ENCODE results near the gene PYGB. TPM values are rescaled to one million over a fixed set of nuclear protein-coding genes. Genes with fewer than 3 reads are reported as not detected.

Gene PYGB
- total RNA-seq, 2 donors from 2014 or later: 231 to 261 TPM

- intact Hi-C loops (cut with DNase I): loop anchor here (1.0 to 5.0 kb wide), 4 partner anchors 24 to 257 kb away; partner anchors contain the start of genes APMAP and ENTPD6
- H3K4me3 ChIP-seq: peak overlapping the region; percentile 91 to 97
- DNase-seq (ENCODE audit: low spot score): peak; percentile 64
Measured at GRCh38 chr20:25249198-25249931, 1.5 kb downstream of the PYGB start.

GRCh38 chr20:25250508-25250907 is 2.6 kb downstream of the PYGB start:
- TF ChIP-seq POLR2A (IDR thresholded peaks at IDR 0.05) (no peak), POLR2AphosphoS5 (IDR thresholded peaks at IDR 0.05) (no peak), CTCF (IDR thresholded peaks at IDR 0.05) (no peak)
- peaks cover 37% of the 10 kb centered on the region for H3K4me1 ChIP-seq (replicated peaks)
- no peaks in the 10 kb centered on the region for H3K27me3 ChIP-seq (replicated peaks; ENCODE audit: insufficient read depth)
- DNase-seq (ENCODE audit: low spot score): no peak
- H3K36me3 ChIP-seq: no peaks in the 10 kb centered on the region
- intact Hi-C loops (cut with DNase I): no loop called here
- WGBS: 26% methylated on average over 3 of the region's 3 CpGs
- no peaks in the 10 kb centered on the region for H3K9me3 ChIP-seq
- H3K4me3 ChIP-seq: peak overlapping the region; percentile 91 to 97
- H3K27ac ChIP-seq: peak overlapping the region; percentile 96 to 98

More at GRCh38 chr20:25249198-25249931, 1.5 kb downstream of the PYGB start:
- Histone ChIP-seq H3K27ac (peak overlapping the region; percentile 96 to 98), H3K9me3 (no peaks in the 10 kb centered on the region), H3K4me1 (replicated peaks) (peaks cover 28% of the 10 kb centered on the region), H3K36me3 (no peaks in the 10 kb centered on the region), H3K27me3 (replicated peaks; ENCODE audit: insufficient read depth) (no peaks in the 10 kb centered on the region)
- TF ChIP-seq POLR2AphosphoS5 (IDR thresholded peaks at IDR 0.05) (no peak), POLR2A (IDR thresholded peaks at IDR 0.05) (no peak), CTCF (IDR thresholded peaks at IDR 0.05) (no peak)
- WGBS: 26% methylated on average over 9 of the region's 9 CpGs

- WGBS: 82% methylated on average over 9 of the region's 9 CpGs
- peak overlapping the region in 1 of 2 donors; percentile 97 for H3K4me3 ChIP-seq
- no peaks in the 10 kb centered on the region for H3K9me3 ChIP-seq
- H3K27me3 ChIP-seq (replicated peaks; ENCODE audit: insufficient read depth): no peaks in the 10 kb centered on the region
- TF ChIP-seq POLR2AphosphoS5 (IDR thresholded peaks at IDR 0.05) (no peak), CTCF (IDR thresholded peaks at IDR 0.05) (no peak), POLR2A (IDR thresholded peaks at IDR 0.05) (no peak)
- no peaks in the 10 kb centered on the region for H3K36me3 ChIP-seq
- H3K27ac ChIP-seq: peak overlapping the region; percentile 96 to 98
- no peak for DNase-seq (ENCODE audit: low spot score)
- peaks cover 40% of the 10 kb centered on the region for H3K4me1 ChIP-seq (replicated peaks)
- intact Hi-C loops (cut with DNase I): no loop called here
Measured at GRCh38 chr20:25251019-25251418, 3.1 kb downstream of the PYGB start.

GRCh38 chr20:25251558-25251957 is 3.7 kb downstream of the PYGB start:
- no peak for DNase-seq (ENCODE audit: low spot score)
- no peak for TF ChIP-seq POLR2A (IDR thresholded peaks at IDR 0.05)
- no peak for TF ChIP-seq CTCF (IDR thresholded peaks at IDR 0.05)
- TF ChIP-seq POLR2AphosphoS5 (IDR thresholded peaks at IDR 0.05): no peak
- WGBS: 63% methylated on average over 4 of the region's 4 CpGs
- no peak overlapping the region for H3K4me3 ChIP-seq
- peaks cover 37% of the 10 kb centered on the region for H3K4me1 ChIP-seq (replicated peaks)
- intact Hi-C loops (cut with DNase I): no loop called here
- H3K36me3 ChIP-seq: no peaks in the 10 kb centered on the region
- peak overlapping the region in 1 of 2 donors; percentile 96 for H3K27ac ChIP-seq
- no peaks in the 10 kb centered on the region for H3K27me3 ChIP-seq (replicated peaks; ENCODE audit: insufficient read depth)
- no peaks in the 10 kb centered on the region for H3K9me3 ChIP-seq

GRCh38 chr20:25252230-25252651 is 4.4 kb downstream of the PYGB start:
- no peak overlapping the region for H3K4me3 ChIP-seq
- intact Hi-C loops (cut with DNase I): no loop called here
- peaks cover 34% of the 10 kb centered on the region for H3K4me1 ChIP-seq (replicated peaks)

More at GRCh38 chr20:25252230-25252651, 4.4 kb downstream of the PYGB start:
- DNase-seq (ENCODE audit: low spot score): no peak
- Histone ChIP-seq H3K9me3 (no peaks in the 10 kb centered on the region), H3K27ac (peak overlapping the region in 1 of 2 donors; percentile 96), H3K36me3 (no peaks in the 10 kb centered on the region), H3K27me3 (replicated peaks; ENCODE audit: insufficient read depth) (no peaks in the 10 kb centered on the region)
- TF ChIP-seq POLR2A (IDR thresholded peaks at IDR 0.05): no peak
- TF ChIP-seq POLR2AphosphoS5 (IDR thresholded peaks at IDR 0.05): no peak
- no peak for TF ChIP-seq CTCF (IDR thresholded peaks at IDR 0.05)
- 52% methylated on average over 6 of the region's 6 CpGs for WGBS

All from prostate gland (tissue), 2 donors.